Activated naive CD4-positive, alpha-beta T cell treated with anti-CD3 and anti-CD28 coated beads, Interleukin-2, amount 50 U/mL, for 24 hours (primary cell): ENCODE measurements around the gene FECH.

ENCODE experiments used
- H3K27ac Mint-ChIP-seq: one replicate; pipeline ENCODE4 v1.8.0; 2021; ENCODE audit warnings: mild to moderate bottlenecking, mixed read lengths
- H3K27me3 Mint-ChIP-seq: one replicate; pipeline ENCODE4 v1.8.0; 2021; ENCODE audit warnings: mixed read lengths
- H3K36me3 Mint-ChIP-seq: one replicate; pipeline ENCODE4 v1.8.0; 2021; ENCODE audit warnings: mixed read lengths
- H3K4me1 Mint-ChIP-seq: one replicate; pipeline ENCODE4 v1.8.0; 2021; ENCODE audit warnings: mixed read lengths
- H3K4me3 Mint-ChIP-seq: one replicate; pipeline ENCODE4 v1.8.0; 2021; ENCODE audit warnings: mild to moderate bottlenecking, mixed read lengths
- H3K9me3 Mint-ChIP-seq: one replicate; pipeline ENCODE4 v1.8.0; 2021; ENCODE audit warnings: mixed read lengths

Gene FECH

GRCh38 chr18:57587098-57587661, 678 bp upstream of the FECH start:
- Mint-ChIP-seq H3K27me3 (no peaks in the 10 kb centered on the region), H3K36me3 (no peaks in the 10 kb centered on the region), H3K4me3 (peak overlapping the region; percentile 87), H3K27ac (peak overlapping the region; percentile 96), H3K4me1 (peaks cover 31% of the 10 kb centered on the region), H3K9me3 (no peaks in the 10 kb centered on the region)

DNA sequence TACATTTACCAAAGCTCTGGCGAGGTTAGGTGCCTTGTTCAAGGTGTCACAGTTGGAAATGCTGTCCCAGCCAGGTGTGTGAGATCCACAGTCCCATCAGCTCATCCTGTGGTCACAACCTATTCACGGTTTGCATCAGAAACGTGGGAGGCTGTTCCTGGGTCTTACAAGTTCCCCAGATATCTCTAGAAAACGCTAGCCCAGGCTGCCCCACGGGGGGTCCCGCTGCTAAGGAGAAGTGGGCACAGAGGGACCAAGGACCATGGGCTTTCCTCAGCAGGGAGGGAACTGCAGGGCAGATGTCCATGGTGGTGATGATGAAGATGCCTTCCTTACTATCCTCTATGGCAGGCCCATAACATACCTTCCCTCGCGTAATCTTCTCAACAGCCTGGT, 649 bp downstream of the FECH start:
- Mint-ChIP-seq H3K9me3 (no peaks in the 10 kb centered on the region), H3K27me3 (no peaks in the 10 kb centered on the region), H3K36me3 (peaks cover 1% of the 10 kb centered on the region), H3K27ac (peak overlapping the region; percentile 51), H3K4me1 (peaks cover 35% of the 10 kb centered on the region), H3K4me3 (peak overlapping the region; percentile 87)

- H3K4me1 Mint-ChIP-seq, result peaks cover 38% of the 10 kb centered on the region
- no peaks in the 10 kb centered on the region for H3K9me3 Mint-ChIP-seq
- H3K4me3 Mint-ChIP-seq, result peak overlapping the region; percentile 87
These were observed 1.1 kb downstream of the FECH start for GRCh38 chr18:57585421-57585820.

DNA sequence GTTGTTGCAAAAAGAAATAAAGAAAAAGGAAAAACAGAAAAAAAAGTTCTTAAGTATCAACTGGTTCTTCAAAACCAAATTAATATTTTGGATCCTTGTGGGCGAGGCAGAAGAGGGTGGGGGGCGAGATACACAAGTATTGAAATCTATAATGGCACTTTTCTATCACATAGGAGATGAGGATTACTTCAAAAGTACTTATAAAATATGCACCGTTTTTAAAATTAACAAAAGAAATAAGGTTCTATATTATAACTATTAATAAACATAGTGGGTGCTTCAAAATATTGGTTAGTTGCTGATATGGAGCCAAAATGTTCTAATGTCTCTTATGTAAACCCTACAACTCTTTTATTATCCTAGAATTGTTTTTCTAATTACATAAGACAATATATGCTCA, 2.1 kb downstream of the FECH start:
- Mint-ChIP-seq H3K4me3 (peak overlapping the region; percentile 54), H3K9me3 (no peaks in the 10 kb centered on the region), H3K36me3 (peaks cover 1% of the 10 kb centered on the region), H3K27ac (no peak overlapping the region), H3K27me3 (no peaks in the 10 kb centered on the region), H3K4me1 (peaks cover 47% of the 10 kb centered on the region)

More at GRCh38 chr18:57585421-57585820, 1.1 kb downstream of the FECH start:
- Mint-ChIP-seq H3K27ac (no peak overlapping the region), H3K36me3 (peaks cover 1% of the 10 kb centered on the region), H3K27me3 (no peaks in the 10 kb centered on the region)

DNA sequence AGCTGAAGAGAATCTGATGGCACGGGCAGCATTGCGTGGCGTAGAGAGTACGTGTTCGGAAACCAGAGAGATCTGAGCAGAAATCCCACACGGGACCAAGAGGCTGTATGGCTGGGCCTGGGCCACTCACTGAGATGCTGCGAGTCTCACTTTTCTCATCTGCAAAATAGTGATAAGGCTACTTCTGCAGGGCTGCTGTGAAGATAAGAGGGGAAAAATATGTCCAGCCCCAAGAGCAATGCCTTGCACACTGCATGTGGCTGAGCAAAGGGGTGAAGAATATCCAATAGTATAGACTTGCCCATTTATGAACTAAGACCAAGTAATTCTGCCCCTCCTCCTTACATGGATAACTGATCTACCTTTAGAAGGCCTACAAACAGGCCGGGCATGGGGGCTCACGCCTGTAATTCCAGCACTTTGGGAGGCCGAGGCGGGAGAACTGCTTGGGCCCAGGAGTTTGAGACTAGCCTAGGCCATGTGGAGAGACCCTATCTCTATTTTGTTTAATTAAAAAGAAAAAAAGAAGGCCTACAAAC, 3.1 kb downstream of the FECH start:
- Mint-ChIP-seq H3K27ac (no peak overlapping the region), H3K36me3 (peaks cover 1% of the 10 kb centered on the region), H3K27me3 (no peaks in the 10 kb centered on the region), H3K4me3 (no peak overlapping the region), H3K9me3 (no peaks in the 10 kb centered on the region), H3K4me1 (peaks cover 47% of the 10 kb centered on the region)

GRCh38 chr18:57581301-57581934, 5.1 kb downstream of the FECH start:
- Mint-ChIP-seq H3K27me3 (no peaks in the 10 kb centered on the region), H3K9me3 (no peaks in the 10 kb centered on the region), H3K4me1 (peaks cover 43% of the 10 kb centered on the region), H3K4me3 (no peak overlapping the region), H3K36me3 (peaks cover 1% of the 10 kb centered on the region), H3K27ac (no peak overlapping the region)

GRCh38 chr18:57579934-57580333, 6.6 kb downstream of the FECH start:
- Mint-ChIP-seq H3K4me3 (no peak overlapping the region), H3K27ac (no peak overlapping the region), H3K9me3 (no peaks in the 10 kb centered on the region), H3K36me3 (peaks cover 2% of the 10 kb centered on the region), H3K27me3 (no peaks in the 10 kb centered on the region), H3K4me1 (peaks cover 29% of the 10 kb centered on the region)

DNA sequence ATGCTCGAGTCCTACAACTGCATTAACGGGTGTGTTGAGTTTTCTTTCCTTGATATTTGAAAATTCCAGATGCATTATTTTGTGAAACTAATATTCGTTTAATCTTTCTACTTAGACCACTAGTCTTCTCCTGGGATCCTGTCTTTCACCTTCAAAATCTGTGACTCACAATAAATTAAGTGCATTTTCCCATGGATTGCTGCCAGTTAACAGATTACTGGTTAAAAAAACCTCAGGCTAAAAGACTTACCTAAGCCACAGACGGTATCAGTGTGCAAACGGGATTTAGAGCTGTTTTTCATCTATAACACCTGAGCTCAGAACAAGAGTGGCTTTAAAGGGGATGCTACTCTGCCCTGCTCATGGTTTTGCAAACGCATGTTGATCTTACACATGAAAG, 10.2 kb downstream of the FECH start:
- Mint-ChIP-seq H3K27me3 (no peaks in the 10 kb centered on the region), H3K36me3 (peaks cover 6% of the 10 kb centered on the region), H3K27ac (no peak overlapping the region), H3K4me3 (no peak overlapping the region), H3K9me3 (no peaks in the 10 kb centered on the region), H3K4me1 (peaks cover 16% of the 10 kb centered on the region)

DNA sequence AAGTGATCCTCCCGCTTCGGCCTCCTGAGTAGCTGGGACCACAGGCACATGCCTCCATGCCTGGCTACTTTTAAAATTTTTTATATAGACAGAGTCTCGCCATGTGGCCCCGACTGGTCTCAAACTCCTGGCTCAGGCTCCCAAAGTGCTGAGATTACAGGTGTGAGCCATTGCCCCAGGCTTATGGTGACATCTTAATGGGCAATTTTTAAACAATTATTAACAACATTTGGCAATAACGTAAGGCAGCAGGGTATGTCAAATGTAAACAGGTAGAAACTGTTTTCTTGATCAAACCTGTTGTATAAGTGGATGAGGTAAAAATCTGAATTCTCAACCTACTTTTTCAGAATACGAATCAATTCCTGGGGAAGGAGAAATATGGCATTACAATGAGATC, 11.0 kb downstream of the FECH start:
- Mint-ChIP-seq H3K4me3 (no peak overlapping the region), H3K27me3 (no peaks in the 10 kb centered on the region), H3K27ac (no peak overlapping the region), H3K36me3 (peaks cover 8% of the 10 kb centered on the region), H3K4me1 (peaks cover 8% of the 10 kb centered on the region), H3K9me3 (no peaks in the 10 kb centered on the region)

- Mint-ChIP-seq H3K27me3 (no peaks in the 10 kb centered on the region), H3K4me1 (peaks cover 4% of the 10 kb centered on the region), H3K4me3 (no peak overlapping the region), H3K9me3 (no peaks in the 10 kb centered on the region), H3K36me3 (peaks cover 8% of the 10 kb centered on the region), H3K27ac (no peak overlapping the region)
These were observed 11.6 kb downstream of the FECH start for GRCh38 chr18:57574866-57575265.

- H3K4me3 Mint-ChIP-seq, result no peak overlapping the region
- no peak overlapping the region for H3K27ac Mint-ChIP-seq
- H3K4me1 Mint-ChIP-seq, result no peaks in the 10 kb centered on the region
- peaks cover 8% of the 10 kb centered on the region for H3K36me3 Mint-ChIP-seq
- no peaks in the 10 kb centered on the region for H3K9me3 Mint-ChIP-seq
- H3K27me3 Mint-ChIP-seq, result no peaks in the 10 kb centered on the region
These were observed 16.3 kb downstream of the FECH start for GRCh38 chr18:57570162-57570561.

DNA sequence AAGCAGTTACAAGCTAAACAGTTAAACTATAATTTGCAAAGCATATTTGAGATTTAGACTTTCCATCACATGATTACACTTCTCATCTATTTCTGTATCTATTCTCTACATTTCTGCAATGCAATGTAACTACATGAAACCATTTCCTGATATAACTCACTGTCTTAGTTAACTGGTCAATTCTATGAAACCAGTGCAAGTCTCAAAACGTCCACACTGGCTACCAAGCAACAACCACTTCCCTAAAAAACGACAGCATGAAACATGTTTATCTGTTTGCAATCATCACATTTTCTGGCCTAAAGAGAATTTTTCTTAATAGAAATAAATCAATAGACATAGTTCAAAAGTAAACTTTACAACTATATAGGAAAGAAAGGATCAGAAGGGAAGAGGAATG, 17.4 kb downstream of the FECH start:
- Mint-ChIP-seq H3K36me3 (peaks cover 5% of the 10 kb centered on the region), H3K27ac (no peak overlapping the region), H3K4me3 (no peak overlapping the region), H3K4me1 (no peaks in the 10 kb centered on the region), H3K9me3 (no peaks in the 10 kb centered on the region), H3K27me3 (no peaks in the 10 kb centered on the region)

DNA sequence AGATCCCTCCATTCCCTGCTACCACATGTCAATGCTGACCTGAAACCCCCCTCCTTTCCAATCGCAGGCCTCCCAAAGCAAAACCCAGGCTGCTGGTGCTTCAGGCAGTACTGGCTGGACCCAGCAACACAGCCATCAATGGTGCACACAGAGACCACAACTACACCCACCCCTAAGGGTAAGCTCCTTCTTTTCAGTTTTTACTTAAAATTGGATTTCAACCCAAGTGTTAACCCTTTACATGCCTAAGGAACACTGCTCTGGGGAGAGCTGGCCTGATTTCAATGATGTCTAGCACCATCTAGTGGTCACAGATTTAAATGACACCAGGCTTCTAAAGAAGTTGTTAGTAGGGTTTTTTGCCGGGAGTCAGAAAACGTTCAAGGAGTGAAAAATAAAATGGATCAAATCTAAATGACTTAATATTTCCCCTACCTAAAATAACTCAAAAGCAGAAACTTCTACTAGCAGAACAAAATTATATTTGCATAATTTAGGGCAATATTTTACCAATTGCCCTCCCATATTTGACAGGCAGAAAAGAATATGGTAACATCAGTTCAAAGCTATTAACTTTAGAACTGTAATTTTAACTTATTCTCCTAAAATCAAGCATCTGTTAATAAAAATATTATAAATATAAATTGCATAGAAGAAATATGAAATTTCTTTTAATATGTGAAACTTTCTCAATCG, 24.6 kb downstream of the FECH start:
- Mint-ChIP-seq H3K27me3 (no peaks in the 10 kb centered on the region), H3K4me1 (peaks cover 5% of the 10 kb centered on the region), H3K27ac (no peak overlapping the region), H3K9me3 (no peaks in the 10 kb centered on the region), H3K36me3 (peaks cover 12% of the 10 kb centered on the region), H3K4me3 (no peak overlapping the region)

- Mint-ChIP-seq H3K36me3 (peaks cover 13% of the 10 kb centered on the region), H3K9me3 (no peaks in the 10 kb centered on the region), H3K4me3 (no peak overlapping the region), H3K27ac (no peak overlapping the region), H3K27me3 (no peaks in the 10 kb centered on the region), H3K4me1 (peaks cover 5% of the 10 kb centered on the region)
These were observed 25.2 kb downstream of the FECH start for GRCh38 chr18:57561261-57561660.

GRCh38 chr18:57559314-57559713, 27.2 kb downstream of the FECH start:
- Mint-ChIP-seq H3K27ac (no peak overlapping the region), H3K4me1 (peaks cover 5% of the 10 kb centered on the region), H3K27me3 (no peaks in the 10 kb centered on the region), H3K9me3 (no peaks in the 10 kb centered on the region), H3K36me3 (peaks cover 19% of the 10 kb centered on the region), H3K4me3 (no peak overlapping the region)

DNA sequence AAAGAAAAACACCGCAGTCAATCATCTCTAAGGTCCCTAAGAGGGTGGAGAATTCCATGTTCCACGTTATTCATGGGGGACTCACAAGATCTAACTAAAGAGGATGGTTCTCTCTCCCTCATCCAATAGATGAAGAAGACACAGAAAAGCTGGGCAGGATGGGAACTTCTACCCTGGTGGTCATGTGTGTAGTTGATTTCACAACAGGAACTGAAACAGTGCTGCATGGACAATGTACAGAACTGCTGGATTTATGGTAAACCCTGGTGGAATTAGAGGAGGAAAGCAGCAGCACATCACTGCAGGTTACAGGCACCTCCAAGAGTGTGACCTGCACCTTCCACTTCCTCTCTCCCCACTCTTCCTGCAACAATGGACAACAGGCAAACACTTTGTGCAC, 31.4 kb downstream of the FECH start:
- H3K27ac Mint-ChIP-seq, result no peak overlapping the region
- peaks cover 19% of the 10 kb centered on the region for H3K36me3 Mint-ChIP-seq
- H3K4me1 Mint-ChIP-seq, result no peaks in the 10 kb centered on the region
- H3K27me3 Mint-ChIP-seq, result no peaks in the 10 kb centered on the region
- H3K4me3 Mint-ChIP-seq, result no peak overlapping the region
- no peaks in the 10 kb centered on the region for H3K9me3 Mint-ChIP-seq
